GM12878 (cell line): Measurements from ENCODE around the gene MEGF11. TPM values are rescaled to one million over a fixed set of nuclear protein-coding genes. Genes with fewer than 3 reads are reported as not detected.

Experiments
- ATAC-seq: fragments of 200-7000 bp; cut with Tn5 transposase; 3 replicates; pipeline ENCODE4 v1.9.1; 2020; ENCODE audit warnings: mild to moderate bottlenecking, moderate library complexity
- BruUV-seq: library from RNA; stranded (reverse); fragments of 400-500 nt; replicated peaks from 2 replicates; lab custom pipeline; 2021; lab: Mats Ljungman, UMichigan
- CTCF ChIA-PET: fragments of 300-600 bp; sonication (Branson Sonifier 250); formaldehyde crosslinking; extraction: SDS; loops from one replicate; lab custom pipeline; 2021; ENCODE audit warnings: inconsistent platforms; lab: Yijun Ruan, JAX
- POLR2A ChIA-PET: fragments of 350-600 bp; formaldehyde crosslinking; extraction: SDS; loops from one replicate; lab custom pipeline; 2021; ENCODE audit warnings: inconsistent platforms; lab: Charles Lee
- RAD21 ChIA-PET: fragments of 300-600 bp; sonication (Branson Sonifier 250); formaldehyde crosslinking; loops from one replicate; lab custom pipeline; 2023; ENCODE audit warnings: antibody characterized with exemption; ENCODE audit not compliant: unreplicated experiment; lab: Charles Lee
- SMC1A ChIA-PET: fragments of 300-600 bp; sonication (Branson Sonifier 250); formaldehyde crosslinking; loops from one replicate; lab custom pipeline; 2023; ENCODE audit not compliant: unreplicated experiment, uncharacterized antibody; lab: Charles Lee
- DNase-seq: peaks from one replicate; pipeline ENCODE4 v3.0.0-alpha.2; 2011; ENCODE audit warnings: low read depth, low spot score
- FAIRE-seq: peaks from 3 replicates; lab custom pipeline; 2011; peaks lifted over from hg19 to GRCh38; lab: Jason Lieb, UNC
- H2AFZ ChIP-seq: 2 replicates; pipeline ENCODE4 v1.6.0; 2011; ENCODE audit warnings: low read depth, low read length, control low read depth; ENCODE audit not compliant: control insufficient read depth
- H3K27ac ChIP-seq: 2 replicates; pipeline ENCODE4 v1.5.1; 2011; ENCODE audit warnings: control low read depth; ENCODE audit not compliant: control insufficient read depth, insufficient read depth
- H3K27me3 ChIP-seq, 2 experiments: replicated peaks in 1 of 2; 2 replicates each; pipeline versions ENCODE4 v1.6.0 to v1.6.1; 2011; ENCODE audit warnings: low read length in 1 of 2; ENCODE audit not compliant: control insufficient read depth in 2 of 2, insufficient read depth in 2 of 2
- H3K36me3 ChIP-seq, 2 experiments: 2 replicates each; pipeline ENCODE4 v1.5.1; 2011; ENCODE audit warnings: low read length in 1 of 2; ENCODE audit not compliant: control insufficient read depth in 2 of 2, insufficient read depth in 2 of 2
- H3K4me1 ChIP-seq: 2 replicates; pipeline ENCODE4 v1.6.1; 2011; ENCODE audit warnings: mild to moderate bottlenecking, low read length, moderate library complexity, mixed read lengths; ENCODE audit not compliant: control insufficient read depth, insufficient read depth
- H3K4me2 ChIP-seq: 2 replicates; pipeline ENCODE4 v1.6.0; 2011; ENCODE audit warnings: control low read depth; ENCODE audit not compliant: control insufficient read depth, insufficient read depth
- H3K4me3 ChIP-seq: fragments of 200-600 bp; sonication (generic); 2 replicates; pipeline ENCODE4 v1.5.1; 2016
- H3K79me2 ChIP-seq: 2 replicates; pipeline ENCODE4 v1.6.0; 2011; ENCODE audit warnings: low read length; ENCODE audit not compliant: control insufficient read depth, insufficient read depth
- H3K9ac ChIP-seq: 2 replicates; pipeline ENCODE4 v1.8.0; 2011; ENCODE audit warnings: low read length, control low read depth, mixed read lengths; ENCODE audit not compliant: control insufficient read depth, insufficient read depth
- H3K9me3 ChIP-seq: replicated peaks from 3 replicates; pipeline ENCODE4 v1.5.1; 2011; ENCODE audit warnings: mild to moderate bottlenecking, low read length; ENCODE audit not compliant: control insufficient read depth, insufficient read depth
- H4K20me1 ChIP-seq: 2 replicates; pipeline ENCODE4 v1.6.0; 2011; ENCODE audit not compliant: control insufficient read depth, insufficient read depth
- BHLHE40 ChIP-seq, 2 experiments: fragments of 450-650 bp in 1 of 2; IDR thresholded peaks; 2 replicates each; pipeline ENCODE4 v1.6.1; 2011 to 2017; ENCODE audit warnings: low read depth in 2 of 2, borderline replicate concordance in 1 of 2, improper control_type of control experiment in 1 of 2, low read length in 1 of 2, mild to moderate bottlenecking in 1 of 2
- DPF2 ChIP-seq: fragments of 450-650 bp; IDR thresholded peaks from 2 replicates; pipeline ENCODE4 v1.6.1; 2017; ENCODE audit warnings: mild to moderate bottlenecking
- NR2C2 ChIP-seq: IDR thresholded peaks from 2 replicates; pipeline ENCODE4 v1.6.1; 2011; ENCODE audit warnings: borderline replicate concordance, low read depth; ENCODE audit not compliant: control insufficient read depth, insufficient read length
- POU2F2 ChIP-seq: IDR thresholded peaks from 3 replicates; pipeline ENCODE4 v1.6.1; 2011; ENCODE audit warnings: low read depth, mild to moderate bottlenecking, low read length, borderline replicate concordance
- RB1 ChIP-seq: fragments of 450-650 bp; formaldehyde crosslinking; IDR thresholded peaks from 2 replicates; pipeline ENCODE4 v1.6.1; 2017; ENCODE audit warnings: mild to moderate bottlenecking, borderline replicate concordance
- RFX5 ChIP-seq: IDR thresholded peaks from 2 replicates; pipeline ENCODE4 v1.6.1; 2011; ENCODE audit warnings: low read depth, low read length, improper control_type of control experiment
- ZNF217 ChIP-seq: fragments of 450-650 bp; IDR thresholded peaks from 2 replicates; pipeline ENCODE4 v1.6.1; 2017; ENCODE audit warnings: antibody characterized with exemption, mild to moderate bottlenecking
- ZNF622 ChIP-seq: fragments of 450-650 bp; IDR thresholded peaks from 2 replicates; pipeline ENCODE4 v1.6.1; 2017; ENCODE audit warnings: mild to moderate bottlenecking, inconsistent platforms
- WGBS: methylation state at CpG from one replicate; pipeline ENCODE4 v1.1.6; 2016; ENCODE audit warnings: low lambda C conversion rate; ENCODE audit not compliant: insufficient replicate concordance, insufficient coverage; ENCODE audit errors: missing lambda C conversion rate; 5-methylcytosine and 5-hydroxymethylcytosine counted together
- in situ Hi-C: fragments of 300-500 bp; cut with MboI; formaldehyde crosslinking; loops from 9 replicates; pipeline ENCODE4 v1.14.3; 2018; ENCODE audit warnings: mixed read lengths
- intact Hi-C: fragments of 100-400 bp; cut with micrococcal nuclease; formaldehyde crosslinking; loops from one replicate; pipeline ENCODE4 v1.14.2; 2022; ENCODE audit not compliant: unreplicated experiment
- polyA plus RNA-seq, 11 experiments: library from polyadenylated mRNA; depleted of rRNA in 4 of 11; unstranded in 6 of 11; stranded (reverse) in 5 of 11; fragments of >200 nt; fragmentation: Nextera tagmentation in 4 of 11; fragmentation: Illumina TruSeq in 1 of 11; extraction: Ambion mirVana in 4 of 11; extraction: Trizol in 1 of 11; gene quantifications; 1 replicate in 1 of 11; 2 replicates in 10 of 11; pipeline versions ENCODE4 v1.2.1 to v1.2.3, GENCODE V29; 2011 to 2016; ENCODE audit warnings: inconsistent platforms in 2 of 11, missing spikeins in 2 of 11, low read depth in 1 of 11
- total RNA-seq, 4 experiments: library from RNA; depleted of rRNA in 3 of 4; stranded (reverse); fragments of >200 nt in 3 of 4; fragmentation: Illumina TruSeq in 1 of 4; extraction: Trizol in 1 of 4; gene quantifications; 2 replicates each; pipeline versions ENCODE4 v1.2.1 to v1.2.3, GENCODE V29; 2013 to 2021
- TF ChIP-seq, protein P1 (sequence below): IDR thresholded peaks from 2 replicates; pipeline ENCODE4 v1.6.1; 2011; ENCODE audit warnings: low read depth, low read length, improper control_type of control experiment, borderline replicate concordance
- TF ChIP-seq, protein P2 (sequence below): fragments of 450-650 bp; IDR thresholded peaks from 2 replicates; pipeline ENCODE4 v1.6.1; 2017; ENCODE audit warnings: low read depth, mild to moderate bottlenecking, moderate library complexity
- TF ChIP-seq, protein P3 (sequence below): fragments of 450-650 bp; IDR thresholded peaks from 2 replicates; pipeline ENCODE4 v1.6.1; 2017; ENCODE audit warnings: antibody characterized with exemption, mild to moderate bottlenecking, moderate library complexity
- TF ChIP-seq, protein P4 (sequence below): IDR thresholded peaks from 2 replicates; pipeline ENCODE4 v1.6.1; 2011; ENCODE audit warnings: borderline replicate concordance, low read depth, mild to moderate bottlenecking, moderate library complexity, low read length; ENCODE audit not compliant: insufficient read depth, poor library complexity, severe bottlenecking
- TF ChIP-seq, protein P5 (sequence below): IDR thresholded peaks from 2 replicates; pipeline ENCODE4 v1.6.1; 2012; ENCODE audit warnings: low read depth, low read length, improper control_type of control experiment

The MEGF11 gene
- total and polyA plus RNA-seq, 10 of the 15 experiments (the other 5 are each of a cell fraction or from before 2014, with no cell fraction given), result 0.03 to 1.7 (median 0.49) TPM

DNA sequence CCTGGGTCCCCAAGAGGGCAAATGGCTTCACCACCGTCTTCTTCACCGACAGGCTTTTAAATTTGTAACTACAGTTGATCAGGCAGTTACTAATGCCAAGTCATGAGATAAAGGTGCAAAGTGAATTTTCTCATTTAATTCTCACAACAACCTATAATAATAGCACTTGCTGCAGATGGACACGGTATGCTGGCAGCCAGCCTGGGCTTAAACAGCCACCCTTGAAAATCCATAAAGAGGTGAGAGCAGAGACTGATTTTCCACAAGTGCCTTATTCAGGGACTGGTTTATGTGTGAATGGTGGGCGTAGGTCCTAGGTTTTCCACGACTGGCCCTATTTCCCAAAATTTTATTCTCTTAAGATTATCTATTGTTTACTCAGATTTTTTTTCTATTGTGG is 266.4 kb downstream of the MEGF11 start:
- Histone ChIP-seq H3K27ac (no peak overlapping the region), H3K9ac (no peak overlapping the region), H3K4me3 (no peak overlapping the region), H3K9me3 (no peaks in the 10 kb centered on the region), H3K79me2 (no peaks in the 10 kb centered on the region), H4K20me1 (no peaks in the 10 kb centered on the region), H2AFZ (no peak overlapping the region), H3K27me3 (peaks cover 3% of the 10 kb centered on the region in 2 experiments; a peak in 2 of 4 replicates), H3K4me2 (no peak overlapping the region), H3K36me3 (no peaks in the 10 kb centered on the region), H3K4me1 (no peaks in the 10 kb centered on the region)
- ATAC-seq, result no peak
- ChIA-PET CTCF (no interaction called here), POLR2A (no interaction called here), RAD21 (no interaction called here), SMC1A (interaction anchor here (1.7 kb wide), 1 partner anchor 66 kb away, joined by 4 read pairs; no protein-coding TSS in a partner anchor)
- intact Hi-C loops (loop anchor here (10.0 kb wide), 1 partner anchor 298 kb away; no protein-coding TSS in a partner anchor), in situ Hi-C loops (no loop called here)
- BruUV-seq, result no TSS peak
- WGBS, result 8% methylated on average over 5 of the region's 5 CpGs
- no peak for DNase-seq
- FAIRE-seq, result no peak
- no peak for TF ChIP-seq ZNF622
- no peak for TF ChIP-seq ZNF217
- TF ChIP-seq NR2C2, result no peak
- TF ChIP-seq RFX5, result no peak
- TF ChIP-seq BHLHE40 (IDR thresholded peaks at IDR 0.05; ENCODE audit: borderline replicate concordance in 1 of 2, low read depth in 2 of 2, low read length in 1 of 2), result no peak
- TF ChIP-seq, protein P1, sequence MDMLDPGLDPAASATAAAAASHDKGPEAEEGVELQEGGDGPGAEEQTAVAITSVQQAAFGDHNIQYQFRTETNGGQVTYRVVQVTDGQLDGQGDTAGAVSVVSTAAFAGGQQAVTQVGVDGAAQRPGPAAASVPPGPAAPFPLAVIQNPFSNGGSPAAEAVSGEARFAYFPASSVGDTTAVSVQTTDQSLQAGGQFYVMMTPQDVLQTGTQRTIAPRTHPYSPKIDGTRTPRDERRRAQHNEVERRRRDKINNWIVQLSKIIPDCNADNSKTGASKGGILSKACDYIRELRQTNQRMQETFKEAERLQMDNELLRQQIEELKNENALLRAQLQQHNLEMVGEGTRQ, result no peak
- TF ChIP-seq, protein P2, sequence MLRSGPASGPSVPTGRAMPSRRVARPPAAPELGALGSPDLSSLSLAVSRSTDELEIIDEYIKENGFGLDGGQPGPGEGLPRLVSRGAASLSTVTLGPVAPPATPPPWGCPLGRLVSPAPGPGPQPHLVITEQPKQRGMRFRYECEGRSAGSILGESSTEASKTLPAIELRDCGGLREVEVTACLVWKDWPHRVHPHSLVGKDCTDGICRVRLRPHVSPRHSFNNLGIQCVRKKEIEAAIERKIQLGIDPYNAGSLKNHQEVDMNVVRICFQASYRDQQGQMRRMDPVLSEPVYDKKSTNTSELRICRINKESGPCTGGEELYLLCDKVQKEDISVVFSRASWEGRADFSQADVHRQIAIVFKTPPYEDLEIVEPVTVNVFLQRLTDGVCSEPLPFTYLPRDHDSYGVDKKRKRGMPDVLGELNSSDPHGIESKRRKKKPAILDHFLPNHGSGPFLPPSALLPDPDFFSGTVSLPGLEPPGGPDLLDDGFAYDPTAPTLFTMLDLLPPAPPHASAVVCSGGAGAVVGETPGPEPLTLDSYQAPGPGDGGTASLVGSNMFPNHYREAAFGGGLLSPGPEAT, result no peak
- no peak for TF ChIP-seq DPF2
- TF ChIP-seq, protein P3, sequence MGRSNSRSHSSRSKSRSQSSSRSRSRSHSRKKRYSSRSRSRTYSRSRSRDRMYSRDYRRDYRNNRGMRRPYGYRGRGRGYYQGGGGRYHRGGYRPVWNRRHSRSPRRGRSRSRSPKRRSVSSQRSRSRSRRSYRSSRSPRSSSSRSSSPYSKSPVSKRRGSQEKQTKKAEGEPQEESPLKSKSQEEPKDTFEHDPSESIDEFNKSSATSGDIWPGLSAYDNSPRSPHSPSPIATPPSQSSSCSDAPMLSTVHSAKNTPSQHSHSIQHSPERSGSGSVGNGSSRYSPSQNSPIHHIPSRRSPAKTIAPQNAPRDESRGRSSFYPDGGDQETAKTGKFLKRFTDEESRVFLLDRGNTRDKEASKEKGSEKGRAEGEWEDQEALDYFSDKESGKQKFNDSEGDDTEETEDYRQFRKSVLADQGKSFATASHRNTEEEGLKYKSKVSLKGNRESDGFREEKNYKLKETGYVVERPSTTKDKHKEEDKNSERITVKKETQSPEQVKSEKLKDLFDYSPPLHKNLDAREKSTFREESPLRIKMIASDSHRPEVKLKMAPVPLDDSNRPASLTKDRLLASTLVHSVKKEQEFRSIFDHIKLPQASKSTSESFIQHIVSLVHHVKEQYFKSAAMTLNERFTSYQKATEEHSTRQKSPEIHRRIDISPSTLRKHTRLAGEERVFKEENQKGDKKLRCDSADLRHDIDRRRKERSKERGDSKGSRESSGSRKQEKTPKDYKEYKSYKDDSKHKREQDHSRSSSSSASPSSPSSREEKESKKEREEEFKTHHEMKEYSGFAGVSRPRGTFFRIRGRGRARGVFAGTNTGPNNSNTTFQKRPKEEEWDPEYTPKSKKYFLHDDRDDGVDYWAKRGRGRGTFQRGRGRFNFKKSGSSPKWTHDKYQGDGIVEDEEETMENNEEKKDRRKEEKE, result no peak
- TF ChIP-seq, protein P4, sequence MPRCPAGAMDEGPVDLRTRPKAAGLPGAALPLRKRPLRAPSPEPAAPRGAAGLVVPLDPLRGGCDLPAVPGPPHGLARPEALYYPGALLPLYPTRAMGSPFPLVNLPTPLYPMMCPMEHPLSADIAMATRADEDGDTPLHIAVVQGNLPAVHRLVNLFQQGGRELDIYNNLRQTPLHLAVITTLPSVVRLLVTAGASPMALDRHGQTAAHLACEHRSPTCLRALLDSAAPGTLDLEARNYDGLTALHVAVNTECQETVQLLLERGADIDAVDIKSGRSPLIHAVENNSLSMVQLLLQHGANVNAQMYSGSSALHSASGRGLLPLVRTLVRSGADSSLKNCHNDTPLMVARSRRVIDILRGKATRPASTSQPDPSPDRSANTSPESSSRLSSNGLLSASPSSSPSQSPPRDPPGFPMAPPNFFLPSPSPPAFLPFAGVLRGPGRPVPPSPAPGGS, result no peak
- TF ChIP-seq, protein P5, sequence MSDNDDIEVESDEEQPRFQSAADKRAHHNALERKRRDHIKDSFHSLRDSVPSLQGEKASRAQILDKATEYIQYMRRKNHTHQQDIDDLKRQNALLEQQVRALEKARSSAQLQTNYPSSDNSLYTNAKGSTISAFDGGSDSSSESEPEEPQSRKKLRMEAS, result no peak
- TF ChIP-seq POU2F2, result no peak
- TF ChIP-seq RB1, result no peak
